Endothelial cell of umbilical vein (primary cell): ENCODE data around the gene ZNF598. TPM values are rescaled to one million over a fixed set of nuclear protein-coding genes. Genes with fewer than 3 reads are reported as not detected.

Experiments used
- BruUV-seq: library from RNA; stranded (reverse); fragments of 400-500 nt; replicated peaks from 2 replicates; lab custom pipeline; 2021; lab: Mats Ljungman, UMichigan
- CTCF ChIA-PET: fragments of 300-600, 350-600 bp; sonication (Branson Sonifier 250); formaldehyde crosslinking; loops from one replicate; lab custom pipeline; 2021; ENCODE audit warnings: antibody characterized with exemption, inconsistent platforms; lab: Charles Lee
- POLR2A ChIA-PET: fragments of 300-600, 350-600 bp; sonication (Branson Sonifier 250); formaldehyde crosslinking; loops from one replicate; lab custom pipeline; 2021; ENCODE audit warnings: antibody characterized with exemption, inconsistent platforms; lab: Charles Lee
- DNase-seq: peaks from one replicate; pipeline ENCODE4 v3.0.0-alpha.2; 2011; ENCODE audit warnings: low read depth, low spot score
- FAIRE-seq: peaks from 2 replicates; lab custom pipeline; 2011; peaks lifted over from hg19 to GRCh38; lab: Jason Lieb, UNC
- H2AFZ ChIP-seq: 2 replicates; pipeline ENCODE4 v1.6.0; 2012; ENCODE audit warnings: low read depth, low read length, control low read depth, inconsistent platforms
- H3K27ac ChIP-seq: 2 replicates; pipeline ENCODE4 v1.5.1; 2011; ENCODE audit warnings: low read depth, mild to moderate bottlenecking, control low read depth, low read length, moderate library complexity; ENCODE audit not compliant: insufficient read depth
- H3K27me3 ChIP-seq, 2 experiments: 2 replicates each; pipeline versions ENCODE4 v1.6.0 to v1.6.1; 2011; ENCODE audit warnings: low read length in 2 of 2, mixed read lengths in 1 of 2; ENCODE audit not compliant: control insufficient read depth in 2 of 2, insufficient read depth in 2 of 2
- H3K36me3 ChIP-seq, 2 experiments: 2 replicates in 1 of 2; 3 replicates in 1 of 2; pipeline ENCODE4 v1.5.1; 2011; ENCODE audit warnings: low read length in 2 of 2, mild to moderate bottlenecking in 1 of 2, moderate library complexity in 1 of 2; ENCODE audit not compliant: control insufficient read depth in 2 of 2, insufficient read depth in 2 of 2; ENCODE audit errors: extremely low read depth in 1 of 2
- H3K4me1 ChIP-seq: 3 replicates; pipeline ENCODE4 v1.5.1; 2011; ENCODE audit warnings: mild to moderate bottlenecking, low read length; ENCODE audit not compliant: control insufficient read depth, insufficient read depth; ENCODE audit errors: extremely low read depth
- H3K4me2 ChIP-seq: 2 replicates; pipeline ENCODE4 v1.6.1; 2011; ENCODE audit warnings: low read length, control low read depth, mixed read lengths; ENCODE audit not compliant: insufficient read depth
- H3K4me3 ChIP-seq, 3 experiments: fragments of 200-600 bp in 1 of 3; sonication (generic), shearing (Covaris generic) in 1 of 3; replicated peaks in 1 of 3; 2 replicates each; pipeline ENCODE4 v1.5.1; 2011 to 2016; ENCODE audit warnings: control low read depth in 3 of 3, low read length in 3 of 3, mild to moderate bottlenecking in 2 of 3, inconsistent platforms in 1 of 3, low read depth in 1 of 3, moderate library complexity in 1 of 3; ENCODE audit not compliant: insufficient read depth in 1 of 3
- H3K79me2 ChIP-seq: 2 replicates; pipeline ENCODE4 v1.6.0; 2012; ENCODE audit warnings: low read length, inconsistent platforms; ENCODE audit not compliant: control insufficient read depth, insufficient read depth
- H3K9ac ChIP-seq: replicated peaks from 2 replicates; pipeline ENCODE3; 2011; ENCODE audit warnings: low read length, control low read depth; ENCODE audit not compliant: insufficient read depth; ENCODE audit errors: extremely low read depth
- H3K9me1 ChIP-seq: replicated peaks from 3 replicates; pipeline ENCODE4 v1.6.0; 2011; ENCODE audit warnings: mild to moderate bottlenecking, low read length; ENCODE audit not compliant: control insufficient read depth, insufficient read depth; ENCODE audit errors: extremely low read depth
- H3K9me3 ChIP-seq: replicated peaks from 2 replicates; pipeline ENCODE4 v1.5.1; 2012; ENCODE audit warnings: low read length, inconsistent platforms; ENCODE audit not compliant: control insufficient read depth, insufficient read depth
- H4K20me1 ChIP-seq: replicated peaks from 2 replicates; pipeline ENCODE3; 2011; ENCODE audit warnings: mild to moderate bottlenecking, low read length; ENCODE audit not compliant: control insufficient read depth, insufficient read depth; ENCODE audit errors: extremely low read depth
- CTCF ChIP-seq, 2 donors: IDR thresholded peaks; 1 replicate in 1 of 2; 2 replicates in 1 of 2; pipeline ENCODE4 v1.5.1; 2011; ENCODE audit warnings: low read length in 2 of 2, mild to moderate bottlenecking in 2 of 2, moderate library complexity in 2 of 2, control low read depth in 1 of 2, inconsistent platforms in 1 of 2, low read depth in 1 of 2; ENCODE audit not compliant: insufficient read depth in 1 of 2; ENCODE audit errors: extremely low read depth in 1 of 2
- EZH2 ChIP-seq: IDR thresholded peaks from 2 replicates; pipeline ENCODE4 v1.6.1; 2012; ENCODE audit warnings: borderline replicate concordance, low read depth, mild to moderate bottlenecking, moderate library complexity, low read length, inconsistent platforms; ENCODE audit not compliant: severe bottlenecking
- FOS ChIP-seq: IDR thresholded peaks from 2 replicates; pipeline ENCODE4 v1.6.1; 2011; ENCODE audit warnings: mild to moderate bottlenecking, low read length, moderate library complexity, borderline replicate concordance; ENCODE audit not compliant: insufficient read depth
- GATA2 ChIP-seq: IDR thresholded peaks from 2 replicates; pipeline ENCODE4 v1.7.0; 2011; ENCODE audit warnings: low read depth, mild to moderate bottlenecking, moderate library complexity, mixed read lengths, low read length; ENCODE audit not compliant: insufficient read length, insufficient read depth
- JUN ChIP-seq: IDR thresholded peaks from 2 replicates; pipeline ENCODE4 v1.6.1; 2011; ENCODE audit warnings: borderline replicate concordance, low read depth; ENCODE audit not compliant: insufficient read length, insufficient read depth
- MAX ChIP-seq: IDR thresholded peaks from 2 replicates; pipeline ENCODE4 v1.6.1; 2011; ENCODE audit not compliant: insufficient read depth, insufficient read length
- MYC ChIP-seq: IDR thresholded peaks from one replicate; pipeline ENCODE4 v1.6.1; 2011; ENCODE audit warnings: mild to moderate bottlenecking, low read depth, low read length
- POLR2A ChIP-seq: IDR thresholded peaks from 2 replicates; pipeline ENCODE4 v1.6.1; 2012; ENCODE audit warnings: low read depth, mild to moderate bottlenecking, control low read depth, low read length
- POLR2AphosphoS5 ChIP-seq: IDR thresholded peaks from 2 replicates; pipeline ENCODE4 v1.6.1; 2012; ENCODE audit warnings: low read depth, mild to moderate bottlenecking, control low read depth, low read length, moderate library complexity; ENCODE audit not compliant: insufficient read depth
- dilution Hi-C: fragments of 300-500 bp; cut with MboI; formaldehyde crosslinking; loops from one replicate; pipeline ENCODE4 v1.15.0; 2019; ENCODE audit warnings: low sequenced_read_pairs; ENCODE audit not compliant: extremely low pct_ligation_motif_present
- intact Hi-C: fragments of 100-400 bp; cut with micrococcal nuclease; formaldehyde crosslinking; loops from one replicate; pipeline ENCODE4 v1.10.0; 2022
- polyA plus RNA-seq, 4 experiments: library from polyadenylated mRNA; depleted of rRNA in 3 of 4; stranded (reverse) in 3 of 4; unstranded in 1 of 4; fragments of >200 nt; gene quantifications; 2 replicates each; pipeline versions ENCODE4 v1.2.1 to v1.2.3, GENCODE V29; 2011 to 2012; ENCODE audit warnings: missing spikeins in 1 of 4
- total RNA-seq: library from RNA; stranded (reverse); gene quantifications from 2 replicates; pipeline ENCODE4 v1.2.3, GENCODE V29; 2021

Gene ZNF598
- total and polyA plus RNA-seq, 2 donors (not counting 3 experiments of a cell fraction or from before 2014, with no cell fraction given) = 43.3 to 67.0 TPM

GRCh38 chr16:2040787-2041522 is 31.3 kb upstream of the ZNF598 start:
- dilution Hi-C loops = loop anchor here (25.0 kb wide), 1 partner anchor 121 kb away; the partner anchor contains the start of gene TRAF7
- Histone ChIP-seq H3K4me3 (no peak overlapping the region), H3K9me3 (no peaks in the 10 kb centered on the region), H4K20me1 (no peaks in the 10 kb centered on the region), H3K27me3 (no peaks in the 10 kb centered on the region), H2AFZ (no peak overlapping the region), H3K9me1 (no peaks in the 10 kb centered on the region), H3K4me2 (no peak overlapping the region), H3K9ac (no peak overlapping the region), H3K36me3 (peaks cover 0 to 10% of the 10 kb centered on the region in 2 experiments), H3K79me2 (no peaks in the 10 kb centered on the region), H3K27ac (no peak overlapping the region), H3K4me1 (peaks cover 22% of the 10 kb centered on the region)
- ChIA-PET POLR2A (interaction anchor here (0.7 to 1.0 kb wide), 2 partner anchors 114 to 163 kb away, joined by 3 read pairs; partner anchors contain the start of gene TRAF7), CTCF (interaction anchor here (0.9 to 1.2 kb wide), 2 partner anchors 18 to 100 kb away, joined by 3 to 5 read pairs; no protein-coding TSS in a partner anchor)
- BruUV-seq = no TSS peak
- intact Hi-C loops = no loop called here
- DNase-seq (no peak), FAIRE-seq (no peak)
- TF ChIP-seq MAX (no peak), JUN (no peak), POLR2AphosphoS5 (no peak), CTCF (IDR thresholded peaks at IDR 0.05; ENCODE audit: extremely low read depth in 1 of 2, insufficient read depth in 1 of 2, low read depth in 1 of 2, low read length in 2 of 2) (no peak), FOS (no peak), MYC (no peak), POLR2A (no peak), GATA2 (no peak), EZH2 (no peak)
